SK-N-SH (cell line): Measurements from ENCODE around the gene IFIT1B.

Experiments used
- SMC3 ChIP-seq: IDR thresholded peaks from 2 replicates; pipeline ENCODE4 v1.6.1; 2012; ENCODE audit warnings: low read depth, low read length, improper control_type of control experiment
- TF ChIP-seq, protein P1 (sequence below): fragments of 200-600 bp; sonication (generic); IDR thresholded peaks from 2 replicates; pipeline ENCODE4 v1.6.1; 2017; ENCODE audit warnings: antibody characterized with exemption, mild to moderate bottlenecking, moderate library complexity

- no peak for TF ChIP-seq SMC3
- TF ChIP-seq, protein P1, sequence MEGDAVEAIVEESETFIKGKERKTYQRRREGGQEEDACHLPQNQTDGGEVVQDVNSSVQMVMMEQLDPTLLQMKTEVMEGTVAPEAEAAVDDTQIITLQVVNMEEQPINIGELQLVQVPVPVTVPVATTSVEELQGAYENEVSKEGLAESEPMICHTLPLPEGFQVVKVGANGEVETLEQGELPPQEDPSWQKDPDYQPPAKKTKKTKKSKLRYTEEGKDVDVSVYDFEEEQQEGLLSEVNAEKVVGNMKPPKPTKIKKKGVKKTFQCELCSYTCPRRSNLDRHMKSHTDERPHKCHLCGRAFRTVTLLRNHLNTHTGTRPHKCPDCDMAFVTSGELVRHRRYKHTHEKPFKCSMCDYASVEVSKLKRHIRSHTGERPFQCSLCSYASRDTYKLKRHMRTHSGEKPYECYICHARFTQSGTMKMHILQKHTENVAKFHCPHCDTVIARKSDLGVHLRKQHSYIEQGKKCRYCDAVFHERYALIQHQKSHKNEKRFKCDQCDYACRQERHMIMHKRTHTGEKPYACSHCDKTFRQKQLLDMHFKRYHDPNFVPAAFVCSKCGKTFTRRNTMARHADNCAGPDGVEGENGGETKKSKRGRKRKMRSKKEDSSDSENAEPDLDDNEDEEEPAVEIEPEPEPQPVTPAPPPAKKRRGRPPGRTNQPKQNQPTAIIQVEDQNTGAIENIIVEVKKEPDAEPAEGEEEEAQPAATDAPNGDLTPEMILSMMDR, result no peak
Measured at GRCh38 chr10:89346405-89347254, 31.2 kb upstream of the IFIT1B start.
